PC-3 (cell line): Measurements from ENCODE around the gene PPP1R26. TPM values are rescaled to one million over a fixed set of nuclear protein-coding genes. Genes with fewer than 3 reads are reported as not detected.
"Not testable (repeated sequence)": the region's sequence is repeated elsewhere in the genome, so short reads cannot be mapped to it uniquely, and the experiment has no call there.

Experiments
- ATAC-seq: fragments of 200-7000 bp; cut with Tn5 transposase; 2 replicates; pipeline ENCODE4 v1.9.1; 2020; ENCODE audit warnings: mild to moderate bottlenecking, moderate library complexity
- Bru-seq: library from RNA; stranded (reverse); fragments of 400-500 nt; gene quantifications from one replicate; lab custom pipeline; 2021; lab: Mats Ljungman, UMichigan
- BruChase-seq, 2 experiments: library from RNA; stranded (reverse); fragments of 400-500 nt; gene quantifications; one replicate each; lab custom pipeline; 2021; lab: Mats Ljungman, UMichigan
- BruUV-seq: library from RNA; stranded (reverse); fragments of 400-500 nt; replicated peaks from 2 replicates; lab custom pipeline; 2021; lab: Mats Ljungman, UMichigan
- CTCF ChIA-PET: fragments of 300-600 bp; sonication (Branson Sonifier 250); formaldehyde crosslinking; loops from one replicate; lab custom pipeline; 2022; ENCODE audit warnings: antibody characterized with exemption; lab: Charles Lee
- POLR2A ChIA-PET: fragments of 300-600 bp; sonication (Branson Sonifier 250); formaldehyde crosslinking; loops from one replicate; lab custom pipeline; 2022; ENCODE audit warnings: antibody characterized with exemption; ENCODE audit not compliant: unreplicated experiment; lab: Charles Lee
- DNase-seq: peaks from one replicate; pipeline ENCODE4 v3.0.0-alpha.2; 2015
- H2AFZ ChIP-seq: fragments of 300-600 bp; sonication (generic); 2 replicates; pipeline ENCODE4 v1.6.0; 2016; ENCODE audit warnings: antibody characterized with exemption, low read length
- H3F3A ChIP-seq: fragments of 300-600 bp; sonication (generic); one replicate; pipeline ENCODE4 v1.6.0; 2017; ENCODE audit warnings: antibody characterized with exemption, low read length, control low read depth, mild to moderate bottlenecking; ENCODE audit not compliant: unreplicated experiment
- H3K27ac ChIP-seq: fragments of 300-600 bp; sonication (generic); 2 replicates; pipeline ENCODE4 v1.5.1; 2016; ENCODE audit warnings: mild to moderate bottlenecking, low read length
- H3K27me3 ChIP-seq: fragments of 300-600 bp; sonication (generic); 2 replicates; pipeline ENCODE4 v1.6.1; 2016; ENCODE audit warnings: low read length, mixed read lengths
- H3K36me3 ChIP-seq: fragments of 300-600 bp; sonication (generic); 2 replicates; pipeline ENCODE4 v1.6.1; 2016; ENCODE audit warnings: low read depth, mixed run types, low read length, mixed read lengths
- H3K4me1 ChIP-seq: fragments of 300-600 bp; sonication (generic); 2 replicates; pipeline ENCODE4 v1.5.1; 2016; ENCODE audit warnings: low read length; ENCODE audit not compliant: insufficient read depth
- H3K4me2 ChIP-seq: fragments of 300-600 bp; sonication (generic); 2 replicates; pipeline ENCODE4 v1.6.0; 2016; ENCODE audit warnings: low read length
- H3K4me3 ChIP-seq: fragments of 300-600 bp; sonication (generic); 2 replicates; pipeline ENCODE4 v1.5.1; 2016; ENCODE audit warnings: mild to moderate bottlenecking, low read length, mixed read lengths
- H3K79me2 ChIP-seq: fragments of 300-600 bp; sonication (generic); 2 replicates; pipeline ENCODE4 v1.6.1; 2017; ENCODE audit warnings: low read length, mixed read lengths
- H3K9ac ChIP-seq: fragments of 300-600 bp; sonication (generic); 2 replicates; pipeline ENCODE4 v1.6.0; 2016; ENCODE audit warnings: mild to moderate bottlenecking, low read length
- H3K9me2 ChIP-seq: fragments of 300-600 bp; sonication (generic); replicated peaks from 2 replicates; pipeline ENCODE4 v1.6.1; 2016; ENCODE audit warnings: mixed run types, low read length, mixed read lengths
- H3K9me3 ChIP-seq: fragments of 300-600 bp; sonication (generic); 2 replicates; pipeline ENCODE4 v1.6.1; 2016; ENCODE audit warnings: low read length, mixed read lengths
- H4K20me1 ChIP-seq: fragments of 300-600 bp; sonication (generic); 2 replicates; pipeline ENCODE4 v1.6.1; 2016; ENCODE audit warnings: low read length, mixed read lengths
- CTCF ChIP-seq: fragments of 300-600 bp; sonication (generic); conservative IDR thresholded peaks from 2 replicates; pipeline ENCODE4 v1.5.1; 2017; ENCODE audit warnings: antibody characterized with exemption, low read depth, mild to moderate bottlenecking, low read length
- EZH2 ChIP-seq: fragments of 300-600 bp; sonication (generic); IDR thresholded peaks from one replicate; pipeline ENCODE4 v1.6.1; 2017; ENCODE audit warnings: antibody characterized with exemption, mild to moderate bottlenecking, low read length; ENCODE audit not compliant: unreplicated experiment
- EZH2phosphoT487 ChIP-seq: fragments of 300-600 bp; sonication (generic); IDR thresholded peaks from 2 replicates; pipeline ENCODE4 v1.6.1; 2018; ENCODE audit warnings: mild to moderate bottlenecking, antibody characterized with exemption, low read length, borderline replicate concordance
- intact Hi-C: fragments of 100-400 bp; cut with micrococcal nuclease; formaldehyde crosslinking; loops from 2 replicates; pipeline ENCODE4 v1.9.0; 2023
- long read RNA-seq: library from polyadenylated mRNA; unstranded; transcript quantifications from one replicate; pipeline ENCODE4 v2.0.0, GENCODE V29; 2021; ENCODE audit not compliant: unreplicated experiment
- total RNA-seq: library from RNA; depleted of rRNA; stranded (reverse); fragments of >200 nt; gene quantifications from 2 replicates; pipeline ENCODE4 v1.2.3, GENCODE V29; 2014; rRNA removed

The PPP1R26 gene
- 22.6 and 30.6 TPM in 2 replicates for total RNA-seq
- Bru-seq, nascent RNA: percentile 68 among the genes with signal in this experiment
- percentile 90 among the genes with signal in this experiment for BruChase-seq, experiment 1, labeled RNA remaining after a 6-hour chase
- BruChase-seq, experiment 2, labeled RNA remaining after a 2-hour chase: percentile 82 among the genes with signal in this experiment
- long read RNA-seq, full-length matches to known transcripts: 67 of 75 reads
- long read RNA-seq, partial matches to known transcripts: 3 of 75 reads
- long read RNA-seq, other reads (novel, unspliced or antisense): 5 of 75 reads

GRCh38 chr9:135479469-135480052 is at the start of gene PPP1R26:
PPP1R26 (plus strand) TSS chr9:135479782; CDS start chr9:135484511, 4,729 bp downstream.
- 0 out of 2 replicates have a peak, but pooled peaks cover 7% of the 10 kb centered on the region for H3K4me1 ChIP-seq
- H4K20me1 ChIP-seq: no peaks in the 10 kb centered on the region
- H3F3A ChIP-seq: no peaks in the 10 kb centered on the region
- no peaks in the 10 kb centered on the region for H3K9me3 ChIP-seq
- peak within 1 kb of the TSS; percentile 90 for H3K4me2 ChIP-seq
- ChIA-PET POLR2A (no interaction called here), CTCF (no interaction called here)
- DNase-seq: peak; percentile 35
- peak within 1 kb of the TSS; percentile 72 for H3K9ac ChIP-seq
- H3K79me2 ChIP-seq: peaks cover 60% of the 10 kb centered on the region
- H2AFZ ChIP-seq: peak within 1 kb of the TSS; percentile 89
- no peaks in the 10 kb centered on the region for H3K9me2 ChIP-seq
- no peak for TF ChIP-seq CTCF
- TF ChIP-seq EZH2: no peak
- no peak for TF ChIP-seq EZH2phosphoT487
- intact Hi-C loops: no loop called here
- no peak within 1 kb of the TSS; the same call in 1 of the 2 replicates for H3K27ac ChIP-seq
- H3K4me3 ChIP-seq: peak within 1 kb of the TSS; percentile 97
- ATAC-seq: peak; percentile 52
- BruUV-seq: no TSS peak
- H3K36me3 ChIP-seq: no peaks in the 10 kb centered on the region
- H3K27me3 ChIP-seq: no peaks in the 10 kb centered on the region

- Histone ChIP-seq H3K9me2 (no peaks in the 10 kb centered on the region), H3K4me3 (no peak overlapping the region), H3K36me3 (no peaks in the 10 kb centered on the region), H3K27ac (no peak overlapping the region), H2AFZ (no peak overlapping the region), H3K79me2 (no peaks in the 10 kb centered on the region), H3K9me3 (no peaks in the 10 kb centered on the region), H3K9ac (no peak overlapping the region), H3K27me3 (no peaks in the 10 kb centered on the region), H3F3A (no peaks in the 10 kb centered on the region), H3K4me1 (peaks cover 15% of the 10 kb centered on the region; the same call in 1 of the 2 replicates), H4K20me1 (no peaks in the 10 kb centered on the region), H3K4me2 (no peak overlapping the region)
- ATAC-seq (no peak), DNase-seq (no peak)
- no TSS peak for BruUV-seq
- intact Hi-C loops: no loop called here
- TF ChIP-seq EZH2 (no peak), EZH2phosphoT487 (no peak), CTCF (no peak)
- CTCF ChIA-PET: no interaction called here
- POLR2A ChIA-PET: no interaction called here
Observed at GRCh38 chr9:135437259-135437658, 42.3 kb upstream of the PPP1R26 start.

- H3K9me3 ChIP-seq, H3K9me2 ChIP-seq, H3K9ac ChIP-seq, DNase-seq, H2AFZ ChIP-seq, CTCF ChIA-PET, H3K4me2 ChIP-seq, H3K27ac ChIP-seq, ATAC-seq, H3K27me3 ChIP-seq, H3K36me3 ChIP-seq, POLR2A ChIA-PET, BruUV-seq, intact Hi-C loops, H3K4me3 ChIP-seq, H3F3A ChIP-seq, H3K79me2 ChIP-seq, H4K20me1 ChIP-seq: not testable (repeated sequence)
- H3K4me1 ChIP-seq: peaks cover 15% of the 10 kb centered on the region; the same call in 1 of the 2 replicates
Observed at GRCh38 chr9:135437696-135438095, 41.9 kb upstream of the PPP1R26 start.
